Stimulated activated CD8-positive, alpha-beta memory T cell treated with anti-CD3 and anti-CD28 coated beads, Interleukin-4, amount 100 ng/mL, for 24 hours (primary cell): ENCODE data around the gene MSI2.

Experiments used
- DNase-seq: peaks from one replicate; pipeline ENCODE4 v3.0.0-alpha.2; 2020; ENCODE audit warnings: low read depth

The MSI2 gene

DNA sequence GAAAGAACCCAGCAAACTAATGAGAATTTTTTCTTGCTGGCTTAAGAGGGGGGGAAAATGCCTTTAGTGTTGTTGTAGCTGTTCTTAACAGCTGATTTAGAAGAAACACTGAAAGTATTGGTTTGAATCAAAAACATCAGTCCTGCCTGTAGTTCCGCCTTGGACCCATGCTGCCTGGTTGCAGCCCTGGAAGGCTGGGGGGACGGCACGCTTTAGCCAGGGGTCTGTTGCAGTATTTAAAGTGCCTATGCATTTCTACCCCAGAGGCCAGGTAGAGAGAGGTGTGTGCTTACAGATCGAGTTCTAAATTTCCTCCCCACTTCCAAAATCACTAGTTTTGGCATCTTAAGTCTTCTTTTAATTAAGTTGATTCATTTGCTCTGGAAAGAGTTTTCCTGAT, 286.9 kb downstream of the MSI2 start:
- DNase-seq, result no peak

- no peak for DNase-seq
Measured at GRCh38 chr17:57544401-57544800, 288.1 kb downstream of the MSI2 start.

GRCh38 chr17:57544834-57545463, 288.6 kb downstream of the MSI2 start:
- no peak for DNase-seq

DNA sequence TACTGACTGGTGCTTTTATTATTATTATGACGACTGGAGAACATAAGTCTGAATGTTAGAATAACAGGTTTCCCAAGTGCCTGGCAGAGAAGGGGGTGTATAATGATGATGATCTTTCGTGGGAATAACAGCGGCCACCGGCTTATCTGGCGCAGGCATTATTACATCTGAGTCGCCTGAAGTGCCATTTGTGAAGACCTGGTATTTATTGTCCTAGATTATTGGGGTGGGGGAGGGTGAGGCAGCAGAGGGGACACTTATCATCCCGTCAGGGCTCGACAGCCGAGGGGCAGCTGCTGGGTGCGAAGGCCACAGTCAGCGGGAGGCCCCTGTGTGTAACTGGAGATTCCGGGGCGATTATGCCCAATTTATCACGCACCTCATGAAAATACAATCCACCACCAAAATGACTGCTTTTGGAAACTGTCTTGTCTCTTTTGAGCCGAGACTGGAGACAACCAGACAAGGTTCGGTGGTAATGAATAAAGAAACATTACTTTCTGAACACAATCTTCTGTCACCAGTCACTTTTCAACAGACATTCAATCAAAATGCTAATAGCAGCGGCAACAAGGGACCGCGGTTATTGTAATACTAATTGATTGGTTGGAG, 289.5 kb downstream of the MSI2 start:
- DNase-seq, result no peak

DNA sequence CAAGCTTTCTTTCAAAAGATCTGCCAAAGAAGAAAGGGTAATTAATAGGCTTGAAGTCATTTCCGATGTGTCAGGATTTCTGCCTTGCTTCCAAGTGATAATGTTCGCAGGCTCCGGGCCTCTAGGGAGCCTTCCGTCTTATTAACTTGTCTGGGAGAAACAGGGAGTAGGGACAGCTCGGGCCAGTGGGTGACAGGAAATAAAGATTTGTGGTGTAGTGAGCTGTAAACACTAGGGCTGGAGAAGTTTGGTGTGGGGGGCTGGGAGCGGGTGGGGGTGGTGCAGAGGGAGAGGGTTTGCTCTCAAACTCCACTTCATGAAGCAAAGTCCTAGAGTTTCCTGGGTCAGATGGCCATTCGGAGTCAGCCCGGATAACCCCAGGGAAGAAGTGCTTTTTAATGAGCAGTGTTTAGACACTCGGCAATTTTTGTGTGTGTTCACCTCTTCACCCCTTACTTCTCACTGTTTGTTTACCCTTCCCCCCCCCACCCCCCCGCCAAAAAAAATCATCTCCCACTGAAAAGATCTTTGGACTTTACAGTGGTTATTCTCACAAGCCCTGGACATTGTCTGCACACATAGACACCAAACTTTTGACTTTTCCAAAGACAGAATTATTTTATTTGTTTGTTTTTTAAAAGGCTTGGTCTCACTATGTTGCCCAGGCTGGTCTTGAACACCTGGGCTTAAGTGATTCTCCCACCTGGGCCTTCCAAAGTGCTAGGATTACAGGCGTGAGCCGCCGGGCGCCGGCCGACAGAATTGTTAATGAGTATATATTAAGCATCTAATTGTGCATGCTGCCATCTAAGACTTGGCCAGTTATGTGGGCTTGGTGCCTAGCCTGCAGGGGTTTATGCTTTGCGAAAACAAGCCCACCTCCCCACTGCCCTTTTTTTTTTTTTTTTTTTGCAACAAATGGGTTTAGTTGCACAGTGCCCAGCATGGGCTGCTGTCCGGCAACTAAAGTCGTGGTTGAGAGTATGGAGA, 292.4 kb downstream of the MSI2 start:
- no peak for DNase-seq

DNA sequence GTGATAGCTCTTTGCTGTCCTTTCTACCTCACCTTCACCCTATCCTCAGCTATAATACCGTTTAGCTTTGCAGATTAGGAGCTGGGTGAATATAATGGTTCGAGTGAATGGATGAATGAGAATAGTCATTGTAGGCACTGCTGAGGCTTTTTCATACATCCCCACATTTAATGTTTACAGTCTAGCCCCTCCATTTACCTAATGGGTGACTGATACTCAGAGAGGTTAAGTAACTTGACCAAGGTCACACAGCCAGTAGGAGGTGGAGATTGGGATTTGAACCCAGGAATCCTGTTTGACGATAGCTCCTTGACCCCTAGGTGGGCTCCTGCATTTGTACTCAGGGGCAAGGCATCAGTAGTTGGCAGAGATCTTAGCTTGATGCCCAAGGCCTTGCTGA, 293.1 kb downstream of the MSI2 start:
- no peak for DNase-seq

DNA sequence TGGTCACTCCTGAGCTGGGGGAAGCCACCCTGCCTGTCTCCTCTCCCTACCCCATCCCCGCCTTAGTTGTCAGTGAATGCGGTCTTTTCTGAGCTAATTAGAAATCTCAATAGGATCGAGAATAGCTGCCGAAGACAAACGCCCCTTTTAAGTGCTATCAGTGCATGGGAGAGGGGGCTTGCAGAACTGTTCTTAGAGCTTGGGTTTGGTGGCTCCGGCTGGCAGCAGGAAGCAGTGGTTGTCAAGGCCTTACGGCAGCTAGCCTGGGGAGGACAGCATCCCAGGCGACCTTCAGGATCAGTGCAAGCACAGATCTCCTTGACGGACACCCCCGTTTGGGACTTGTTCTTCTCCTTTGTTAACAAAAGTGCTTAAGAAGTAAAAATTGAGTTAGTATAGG, 293.7 kb downstream of the MSI2 start:
- DNase-seq, result no peak

DNA sequence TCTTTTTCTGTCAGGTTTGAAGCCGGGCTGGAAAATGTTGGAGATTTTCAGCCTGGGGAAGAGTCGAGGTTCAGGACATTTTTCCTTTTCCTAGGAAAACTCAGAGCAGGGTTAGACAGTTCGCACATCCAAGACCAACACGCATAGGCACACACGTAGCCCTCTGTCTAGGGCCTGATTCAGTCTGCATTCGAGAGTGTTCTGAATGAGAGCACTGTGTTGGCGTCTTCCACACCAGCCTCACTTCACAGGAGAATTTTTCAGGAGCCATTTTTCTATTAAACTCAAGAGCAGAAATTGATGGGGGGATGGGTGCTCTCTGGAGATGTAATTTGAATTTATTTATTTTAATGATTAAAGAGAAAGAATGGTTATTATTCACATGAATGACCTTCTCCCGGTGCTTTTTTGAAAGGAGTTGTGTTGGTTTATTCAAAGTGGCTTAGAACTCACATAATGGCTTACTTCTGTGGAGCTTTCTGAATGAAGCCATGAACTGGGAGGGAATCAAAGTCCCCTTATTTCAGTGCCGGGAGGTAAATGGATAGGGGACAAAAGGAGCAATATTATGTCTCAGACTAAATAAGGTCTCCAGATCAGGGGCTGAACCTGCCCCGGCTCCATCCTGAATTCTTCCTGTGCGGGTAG, 294.5 kb downstream of the MSI2 start:
- no peak for DNase-seq

DNA sequence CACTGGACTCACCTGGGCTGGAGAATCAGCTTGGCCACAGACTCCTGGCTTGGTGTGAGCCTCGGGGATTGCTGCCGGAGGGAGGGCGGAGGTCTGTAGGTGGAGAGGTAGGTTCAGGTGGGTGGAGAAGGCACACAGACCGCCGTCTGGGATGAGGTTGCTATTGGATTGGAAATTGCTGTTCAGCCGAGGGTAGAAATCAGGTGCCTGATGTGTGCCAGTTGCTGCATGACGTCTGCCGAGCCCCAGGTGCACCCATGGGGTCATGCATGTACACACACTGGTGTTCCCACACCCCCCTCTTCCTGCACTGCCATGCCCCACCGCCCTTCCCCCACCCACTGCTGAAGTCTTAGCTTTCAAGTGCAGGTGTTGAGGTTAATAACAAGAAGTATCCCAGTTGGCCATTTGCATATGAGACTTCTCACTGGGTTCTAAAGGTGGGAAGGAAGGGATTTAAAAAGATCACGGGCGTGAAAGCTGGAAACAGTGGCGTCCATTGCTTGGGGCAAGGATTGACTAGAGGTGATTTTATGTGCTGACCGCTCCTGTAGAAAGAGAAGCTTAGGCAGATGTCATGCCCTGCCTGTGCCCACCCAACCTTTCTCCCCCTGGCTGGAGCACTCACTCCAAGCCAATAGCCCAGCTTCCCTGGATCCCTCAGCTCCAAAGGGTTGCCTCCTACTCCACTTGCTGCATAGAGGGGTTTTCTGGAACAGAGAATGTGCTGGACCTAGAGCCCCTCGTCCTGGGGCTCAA, 295.2 kb downstream of the MSI2 start:
- no peak for DNase-seq

GRCh38 chr17:57552114-57552624, 295.8 kb downstream of the MSI2 start:
- no peak for DNase-seq

DNA sequence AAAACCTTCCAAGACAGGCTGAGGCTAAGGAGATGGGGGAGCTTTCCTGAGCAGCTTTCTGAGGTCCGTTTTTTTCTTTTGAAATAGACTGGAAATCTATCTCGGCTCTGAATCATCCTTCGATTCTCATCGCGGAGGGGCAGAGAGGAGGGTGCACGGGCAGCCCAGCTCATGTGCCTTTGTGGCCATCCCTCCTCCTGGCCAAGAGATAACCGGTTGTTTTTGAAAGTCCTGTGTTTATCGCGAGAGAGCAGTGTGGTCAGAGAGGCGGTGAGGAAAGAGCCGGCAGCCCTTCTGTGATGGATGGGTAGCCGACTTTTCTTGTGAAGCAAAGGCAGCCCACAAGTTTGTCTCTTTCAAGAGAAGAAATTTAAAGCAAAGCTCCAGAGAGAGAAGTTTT, 297.2 kb downstream of the MSI2 start:
- DNase-seq, result no peak

GRCh38 chr17:57553991-57554825, 297.9 kb downstream of the MSI2 start:
- DNase-seq, result no peak

- DNase-seq, result no peak
Measured at GRCh38 chr17:57554826-57555635, 298.7 kb downstream of the MSI2 start.

GRCh38 chr17:57555636-57556175, 299.4 kb downstream of the MSI2 start:
- no peak for DNase-seq

DNA sequence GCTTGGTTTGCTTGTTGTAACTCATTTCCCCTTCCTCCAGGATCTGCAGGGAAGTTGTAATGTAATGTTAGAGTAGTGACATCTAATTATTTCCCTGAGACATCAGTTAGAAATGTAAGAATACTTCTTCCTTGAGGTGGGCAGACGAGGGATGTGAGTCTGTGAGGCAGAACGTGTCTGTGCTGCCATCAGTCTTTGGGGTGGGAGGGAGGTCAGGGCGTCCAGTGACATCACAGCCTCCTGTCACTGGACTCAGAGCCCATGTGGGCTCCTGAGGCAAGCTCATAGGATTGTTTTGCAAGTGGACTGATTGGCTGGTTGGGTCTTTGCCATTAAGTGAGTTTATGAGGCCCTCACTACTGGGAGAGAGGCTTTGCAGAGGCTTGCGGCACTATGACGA, 300.0 kb downstream of the MSI2 start:
- no peak for DNase-seq

- DNase-seq, result no peak
Measured at GRCh38 chr17:57556977-57557376, 300.7 kb downstream of the MSI2 start.

- no peak for DNase-seq
Measured at GRCh38 chr17:57557416-57557815, 301.1 kb downstream of the MSI2 start.

GRCh38 chr17:57557834-57558681, 301.7 kb downstream of the MSI2 start:
- DNase-seq, result no peak
